HepG2 (cell line): ENCODE results near the gene LIME1. TPM values are rescaled to one million over a fixed set of nuclear protein-coding genes. Genes with fewer than 3 reads are reported as not detected.
A peak's percentile ranks its signal among the peaks of the same experiment; 100 is the strongest.

Source experiments
- ATAC-seq: fragments of 200-7000 bp; cut with Tn5 transposase; 3 replicates; pipeline ENCODE4 v1.9.1; 2020; ENCODE audit warnings: mild to moderate bottlenecking, moderate library complexity
- BruUV-seq: library from RNA; stranded (reverse); fragments of 400-500 nt; replicated peaks from 2 replicates; lab custom pipeline; 2021; lab: Mats Ljungman, UMichigan
- CTCF ChIA-PET: fragments of 300-600 bp; formaldehyde crosslinking; extraction: SDS; loops from one replicate; lab custom pipeline; 2021; ENCODE audit warnings: low total read pairs, inconsistent platforms, low intra/inter-chr PET ratio; lab: Yijun Ruan, JAX
- POLR2A ChIA-PET: fragments of 350-600 bp; sonication (Branson Sonifier 250); formaldehyde crosslinking; loops from one replicate; lab custom pipeline; 2020; ENCODE audit warnings: antibody characterized with exemption, inconsistent platforms; lab: Yijun Ruan, JAX
- DNase-seq: peaks from one replicate; pipeline ENCODE4 v3.0.0-alpha.2; 2015; ENCODE audit warnings: low spot score
- FAIRE-seq: peaks from 3 replicates; lab custom pipeline; 2011; peaks lifted over from hg19 to GRCh38; lab: Jason Lieb, UNC
- H2AFZ ChIP-seq: one replicate; pipeline ENCODE4 v1.6.1; 2011; ENCODE audit warnings: low read length, inconsistent platforms
- H3K27ac ChIP-seq: fragments of 300-600 bp; 3 replicates; pipeline ENCODE4 v1.8.0; 2011; ENCODE audit warnings: mixed run types, mild to moderate bottlenecking, mixed read lengths, low read length, inconsistent platforms; ENCODE audit not compliant: insufficient read depth; ENCODE audit errors: extremely low read length
- H3K27me3 ChIP-seq, 2 experiments: fragments of 200-600 bp in 1 of 2; 2 replicates in 1 of 2; 3 replicates in 1 of 2; pipeline versions ENCODE4 v1.6.0 to v1.8.0; 2011; ENCODE audit warnings: low read length in 2 of 2, mild to moderate bottlenecking in 2 of 2, moderate library complexity in 2 of 2, inconsistent platforms in 1 of 2; ENCODE audit not compliant: insufficient read depth in 2 of 2, control insufficient read depth in 1 of 2
- H3K36me3 ChIP-seq, 2 experiments: fragments of 200-600 bp in 1 of 2; replicated peaks in 1 of 2; 2 replicates in 1 of 2; 3 replicates in 1 of 2; pipeline versions ENCODE4 v1.5.1 to v1.8.0; 2011; ENCODE audit warnings: low read length in 2 of 2, inconsistent platforms in 1 of 2; ENCODE audit not compliant: insufficient read depth in 2 of 2, control insufficient read depth in 1 of 2
- H3K4me1 ChIP-seq: 2 replicates; pipeline ENCODE4 v1.5.1; 2012; ENCODE audit warnings: low read length, inconsistent platforms; ENCODE audit not compliant: insufficient read depth
- H3K4me2 ChIP-seq: 2 replicates; pipeline ENCODE4 v1.6.0; 2011; ENCODE audit warnings: low read depth, low read length, inconsistent platforms
- H3K4me3 ChIP-seq, 3 experiments: fragments of 200-600 bp in 1 of 3; sonication (generic), shearing (Covaris generic) in 1 of 3; replicated peaks in 1 of 3; 2 replicates each; pipeline ENCODE4 v1.5.1; 2011 to 2016; ENCODE audit warnings: low read length in 3 of 3, inconsistent platforms in 2 of 3, low read depth in 2 of 3, mild to moderate bottlenecking in 2 of 3, control low read depth in 1 of 3, mixed read lengths in 1 of 3; ENCODE audit not compliant: insufficient read depth in 1 of 3
- H3K79me2 ChIP-seq: one replicate; pipeline ENCODE4 v1.6.1; 2011; ENCODE audit warnings: low read length, inconsistent platforms; ENCODE audit not compliant: insufficient read depth
- H3K9ac ChIP-seq: 2 replicates; pipeline ENCODE4 v1.6.0; 2011; ENCODE audit warnings: mild to moderate bottlenecking, low read depth, low read length, inconsistent platforms; ENCODE audit not compliant: insufficient read depth
- H3K9me3 ChIP-seq: 2 replicates; pipeline ENCODE4 v1.5.1; 2012; ENCODE audit warnings: mild to moderate bottlenecking, low read length
- H4K20me1 ChIP-seq: 2 replicates; pipeline ENCODE4 v1.6.0; 2011; ENCODE audit warnings: inconsistent platforms, mild to moderate bottlenecking, low read length, moderate library complexity; ENCODE audit not compliant: insufficient read depth
- AGO1 ChIP-seq: fragments of 200-400 bp; formaldehyde crosslinking; IDR thresholded peaks from 2 replicates; pipeline ENCODE4 v1.6.1; 2017; ENCODE audit warnings: mild to moderate bottlenecking, low read depth, low read length, moderate library complexity; ENCODE audit not compliant: poor library complexity, severe bottlenecking
- CAMTA2 ChIP-seq: sonication (generic); formaldehyde crosslinking; IDR thresholded peaks from 2 replicates; pipeline ENCODE4 v1.4.0; 2020; ENCODE audit warnings: mild to moderate bottlenecking, missing genetic modification reagents, borderline replicate concordance
- HNRNPLL ChIP-seq: fragments of 200-400 bp; formaldehyde crosslinking; IDR thresholded peaks from 2 replicates; pipeline ENCODE4 v1.6.1; 2017; ENCODE audit warnings: mild to moderate bottlenecking, low read depth, low read length; ENCODE audit not compliant: poor library complexity, severe bottlenecking
- POLR2A ChIP-seq, 2 experiments: IDR thresholded peaks; 2 replicates each; pipeline ENCODE4 v1.6.1; 2011; ENCODE audit warnings: low read depth in 2 of 2, low read length in 2 of 2, mild to moderate bottlenecking in 1 of 2, moderate library complexity in 1 of 2; ENCODE audit not compliant: insufficient read depth in 1 of 2
- RBM22 ChIP-seq: fragments of 200-400 bp; formaldehyde crosslinking; optimal IDR thresholded peaks from 2 replicates; pipeline ENCODE3; 2017; ENCODE audit warnings: mild to moderate bottlenecking, low read length, moderate library complexity
- TMF1 ChIP-seq: sonication (generic); formaldehyde crosslinking; IDR thresholded peaks from 2 replicates; pipeline ENCODE4 v1.8.1; 2022; ENCODE audit warnings: low read depth, missing genetic modification reagents
- ZBTB38 ChIP-seq: sonication (generic); formaldehyde crosslinking; IDR thresholded peaks from 2 replicates; pipeline ENCODE4 v1.5.1; 2020; ENCODE audit warnings: mild to moderate bottlenecking, missing genetic modification reagents
- ZNF333 ChIP-seq: sonication (generic); formaldehyde crosslinking; IDR thresholded peaks from 2 replicates; pipeline ENCODE4 v1.4.0; 2020; ENCODE audit warnings: mild to moderate bottlenecking, missing genetic modification reagents, borderline replicate concordance
- ZNF367 ChIP-seq: sonication (generic); formaldehyde crosslinking; IDR thresholded peaks from 2 replicates; pipeline ENCODE4 v1.4.0; 2020; ENCODE audit warnings: missing genetic modification reagents, borderline replicate concordance
- ZNF431 ChIP-seq: sonication (generic); formaldehyde crosslinking; IDR thresholded peaks from 2 replicates; pipeline ENCODE4 v1.9.0; 2022; ENCODE audit warnings: missing genetic modification reagents, low read depth, mild to moderate bottlenecking, borderline replicate concordance
- WGBS: methylation state at CpG from one replicate; pipeline ENCODE4 v1.1.6; 2017; ENCODE audit warnings: low lambda C conversion rate; 5-methylcytosine and 5-hydroxymethylcytosine counted together
- in situ Hi-C: cut with HindIII; loops from 2 replicates; pipeline ENCODE4 v1.10.0; 2017; ENCODE audit warnings: low pct_unique_long_range_greater_than_20kb; ENCODE audit not compliant: extremely low pct_ligation_motif_present
- intact Hi-C: fragments of 100-400 bp; cut with micrococcal nuclease; formaldehyde crosslinking; loops from one replicate; pipeline ENCODE4 v1.10.0; 2022; ENCODE audit not compliant: unreplicated experiment
- polyA plus RNA-seq, 8 experiments: library from polyadenylated mRNA; depleted of rRNA in 3 of 8; stranded (reverse) in 7 of 8; unstranded in 1 of 8; fragments of >200 nt; fragmentation: Illumina TruSeq in 4 of 8; extraction: Trizol in 4 of 8; gene quantifications; 2 replicates each; pipeline versions ENCODE4 v1.2.1 to v1.2.3, GENCODE V29; 2011 to 2016; ENCODE audit warnings: low read depth in 4 of 8, missing spikeins in 1 of 8, mixed read lengths in 1 of 8; ENCODE audit not compliant: insufficient read depth in 1 of 8
- total RNA-seq, 5 experiments: library from RNA; depleted of rRNA; stranded (reverse); fragments of >200 nt; fragmentation: Illumina TruSeq; extraction: Trizol; gene quantifications; 2 replicates each; pipeline ENCODE4 v1.2.3, GENCODE V29; 2016; ENCODE audit warnings: low read depth in 1 of 5
- TF ChIP-seq, protein P1 (sequence below): sonication (generic); formaldehyde crosslinking; IDR thresholded peaks from 2 replicates; pipeline ENCODE4 v1.8.0; 2022; ENCODE audit warnings: mild to moderate bottlenecking, missing genetic modification reagents, moderate library complexity
- TF ChIP-seq, protein P2 (sequence below): IDR thresholded peaks from 2 replicates; pipeline ENCODE4 v1.6.1; 2016; ENCODE audit warnings: low read depth, borderline replicate concordance
- TF ChIP-seq, protein P3 (sequence below): sonication (generic); formaldehyde crosslinking; IDR thresholded peaks from 2 replicates; pipeline ENCODE4 v1.8.0; 2022; ENCODE audit warnings: missing genetic modification reagents, mild to moderate bottlenecking, moderate library complexity, borderline replicate concordance
- TF ChIP-seq, protein P4 (sequence below): sonication (generic); formaldehyde crosslinking; IDR thresholded peaks from 2 replicates; pipeline ENCODE4 v1.8.0; 2022; ENCODE audit warnings: mild to moderate bottlenecking, missing genetic modification reagents

Gene LIME1
- total and polyA plus RNA-seq, 2 of the 13 experiments (the other 11 are each of a cell fraction or from before 2014, with no cell fraction given): 13.0 to 61.5 TPM

DNA sequence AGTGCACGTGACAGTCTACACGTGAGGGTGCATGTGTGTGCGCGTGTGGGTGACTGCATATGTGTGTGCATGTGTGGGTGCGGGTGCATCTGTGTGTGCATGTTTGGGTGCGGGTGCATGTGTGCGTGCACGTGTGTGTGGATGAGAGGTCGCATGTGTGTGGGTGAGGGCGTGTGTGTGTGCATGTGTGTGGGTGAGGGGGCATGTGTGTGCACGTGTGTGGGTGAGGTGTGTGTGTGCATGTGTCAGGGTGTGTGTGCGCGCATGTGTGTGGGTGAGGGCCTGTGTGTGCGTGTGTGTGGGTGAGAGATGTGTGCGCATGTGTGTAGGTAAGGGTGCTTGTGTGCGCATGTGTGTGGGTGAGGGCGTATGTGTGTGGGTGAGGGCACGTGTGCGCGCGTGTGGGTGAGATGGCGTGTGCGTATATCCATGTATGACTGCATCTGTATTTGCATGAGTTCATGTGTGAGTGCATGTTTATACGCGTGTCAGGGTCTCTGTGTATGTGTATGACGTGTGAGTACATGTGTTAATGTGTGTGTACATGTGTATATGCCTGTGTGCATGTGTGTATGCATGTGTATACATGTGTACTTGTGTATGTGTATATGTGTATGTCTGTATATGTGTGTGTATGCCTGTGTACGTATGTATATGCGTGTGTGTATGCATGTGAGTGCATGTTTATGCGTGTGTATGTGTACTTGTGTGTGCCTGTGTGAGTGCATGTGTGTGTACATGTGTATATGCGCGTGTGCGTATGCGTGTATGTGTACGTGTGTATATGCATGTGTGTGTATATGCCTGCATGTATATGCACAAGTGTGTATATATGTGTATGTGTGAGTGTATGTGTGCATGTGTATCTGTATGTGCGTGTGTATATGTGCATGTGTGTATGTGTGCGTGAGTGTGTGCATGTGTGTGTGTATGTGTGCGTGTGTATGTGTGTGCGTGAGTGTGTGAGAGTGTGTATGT is 4.1 kb upstream of the LIME1 start (continued):
- TF ChIP-seq, protein P1, sequence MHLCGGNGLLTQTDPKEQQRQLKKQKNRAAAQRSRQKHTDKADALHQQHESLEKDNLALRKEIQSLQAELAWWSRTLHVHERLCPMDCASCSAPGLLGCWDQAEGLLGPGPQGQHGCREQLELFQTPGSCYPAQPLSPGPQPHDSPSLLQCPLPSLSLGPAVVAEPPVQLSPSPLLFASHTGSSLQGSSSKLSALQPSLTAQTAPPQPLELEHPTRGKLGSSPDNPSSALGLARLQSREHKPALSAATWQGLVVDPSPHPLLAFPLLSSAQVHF: peak; percentile 38; the same call in 1 of the 2 replicates
- TF ChIP-seq, protein P2, sequence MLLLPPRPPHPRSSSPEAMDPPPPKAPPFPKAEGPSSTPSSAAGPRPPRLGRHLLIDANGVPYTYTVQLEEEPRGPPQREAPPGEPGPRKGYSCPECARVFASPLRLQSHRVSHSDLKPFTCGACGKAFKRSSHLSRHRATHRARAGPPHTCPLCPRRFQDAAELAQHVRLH (CRISPR knock-in tag): no peak
- TF ChIP-seq, protein P3, sequence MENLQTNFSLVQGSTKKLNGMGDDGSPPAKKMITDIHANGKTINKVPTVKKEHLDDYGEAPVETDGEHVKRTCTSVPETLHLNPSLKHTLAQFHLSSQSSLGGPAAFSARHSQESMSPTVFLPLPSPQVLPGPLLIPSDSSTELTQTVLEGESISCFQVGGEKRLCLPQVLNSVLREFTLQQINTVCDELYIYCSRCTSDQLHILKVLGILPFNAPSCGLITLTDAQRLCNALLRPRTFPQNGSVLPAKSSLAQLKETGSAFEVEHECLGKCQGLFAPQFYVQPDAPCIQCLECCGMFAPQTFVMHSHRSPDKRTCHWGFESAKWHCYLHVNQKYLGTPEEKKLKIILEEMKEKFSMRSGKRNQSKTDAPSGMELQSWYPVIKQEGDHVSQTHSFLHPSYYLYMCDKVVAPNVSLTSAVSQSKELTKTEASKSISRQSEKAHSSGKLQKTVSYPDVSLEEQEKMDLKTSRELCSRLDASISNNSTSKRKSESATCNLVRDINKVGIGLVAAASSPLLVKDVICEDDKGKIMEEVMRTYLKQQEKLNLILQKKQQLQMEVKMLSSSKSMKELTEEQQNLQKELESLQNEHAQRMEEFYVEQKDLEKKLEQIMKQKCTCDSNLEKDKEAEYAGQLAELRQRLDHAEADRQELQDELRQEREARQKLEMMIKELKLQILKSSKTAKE: peak; percentile 59
- peak in 1 of 2 experiments; percentile 46; a peak in 1 of 4 replicates for TF ChIP-seq POLR2A (IDR thresholded peaks at IDR 0.05; ENCODE audit: insufficient read depth in 1 of 2, low read depth in 2 of 2, low read length in 2 of 2)
- TF ChIP-seq RBM22: peak; percentile 46

DNA sequence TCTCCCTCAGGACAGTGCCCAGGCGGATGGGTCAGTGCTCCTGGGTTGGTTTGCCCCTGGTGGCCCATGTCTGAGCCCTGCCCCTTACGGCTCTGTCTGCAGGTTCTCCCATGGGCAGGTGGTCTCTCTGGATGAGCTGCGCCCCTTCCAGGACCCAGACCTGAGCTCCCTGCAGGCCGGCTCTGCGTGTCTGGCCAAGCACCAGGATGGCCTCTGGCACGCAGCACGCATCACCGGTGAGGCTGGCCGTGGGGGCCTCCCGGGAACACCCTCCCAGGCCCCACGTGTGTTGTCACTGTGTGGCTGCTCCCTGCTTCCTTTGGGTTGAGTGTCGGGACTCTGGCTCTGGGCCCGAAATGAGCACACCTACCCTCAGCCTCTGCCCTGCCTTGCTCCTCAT is 3.3 kb upstream of the LIME1 start:
- in situ Hi-C loops: no loop called here
- ChIA-PET CTCF (no interaction called here), POLR2A (interaction anchor here (2.7 to 7.3 kb wide), 2 partner anchors 11 to 25 kb away, joined by 9 to 190 read pairs; partner anchors contain the start of genes ARFRP1 and ZGPAT)
- Histone ChIP-seq H3K4me1 (peaks cover 51% of the 10 kb centered on the region), H2AFZ (no peak overlapping the region), H3K4me3 (no peak overlapping the region), H3K79me2 (peaks cover 33% of the 10 kb centered on the region), H3K9me3 (no peaks in the 10 kb centered on the region), H3K27me3 (no peaks in the 10 kb centered on the region), H3K4me2 (no peak overlapping the region), H3K36me3 (peaks cover 30 to 47% of the 10 kb centered on the region in 2 experiments), H3K9ac (no peak overlapping the region), H3K27ac (peak overlapping the region; percentile 93), H4K20me1 (no peaks in the 10 kb centered on the region)
- FAIRE-seq (no peak), DNase-seq (no peak), ATAC-seq (no peak)
- intact Hi-C loops: no loop called here
- 95% methylated on average over 10 of the region's 13 CpGs for WGBS
- no TSS peak for BruUV-seq
- no peak for TF ChIP-seq ZNF367 (CRISPR knock-in tag)
- TF ChIP-seq AGO1: peak; percentile 95
- TF ChIP-seq CAMTA2 (CRISPR knock-in tag): no peak
- TF ChIP-seq TMF1 (CRISPR knock-in tag): no peak; the same call in 1 of the 2 replicates
- TF ChIP-seq ZBTB38 (CRISPR knock-in tag): no peak
- no peak for TF ChIP-seq ZNF333 (CRISPR knock-in tag)
- TF ChIP-seq, protein P4, sequence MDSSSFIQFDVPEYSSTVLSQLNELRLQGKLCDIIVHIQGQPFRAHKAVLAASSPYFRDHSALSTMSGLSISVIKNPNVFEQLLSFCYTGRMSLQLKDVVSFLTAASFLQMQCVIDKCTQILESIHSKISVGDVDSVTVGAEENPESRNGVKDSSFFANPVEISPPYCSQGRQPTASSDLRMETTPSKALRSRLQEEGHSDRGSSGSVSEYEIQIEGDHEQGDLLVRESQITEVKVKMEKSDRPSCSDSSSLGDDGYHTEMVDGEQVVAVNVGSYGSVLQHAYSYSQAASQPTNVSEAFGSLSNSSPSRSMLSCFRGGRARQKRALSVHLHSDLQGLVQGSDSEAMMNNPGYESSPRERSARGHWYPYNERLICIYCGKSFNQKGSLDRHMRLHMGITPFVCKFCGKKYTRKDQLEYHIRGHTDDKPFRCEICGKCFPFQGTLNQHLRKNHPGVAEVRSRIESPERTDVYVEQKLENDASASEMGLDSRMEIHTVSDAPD (CRISPR knock-in tag): 0 out of 2 replicates have a peak, but pooled peaks have one; percentile 25
- TF ChIP-seq ZNF431: 0 out of 2 replicates have a peak, but pooled peaks have one; percentile 17
- TF ChIP-seq HNRNPLL: peak; percentile 9
- peak in 1 of 2 experiments; percentile 17; a peak in 1 of 4 replicates for TF ChIP-seq POLR2A (IDR thresholded peaks at IDR 0.05; ENCODE audit: insufficient read depth in 1 of 2, low read depth in 2 of 2, low read length in 2 of 2)
